HL-60 (cell line): ENCODE data around the gene FUT7.

Source experiments
- DNase-seq, 2 experiments: peaks; one replicate each; pipeline ENCODE4 v3.0.0-alpha.2; 2010 to 2020; ENCODE audit warnings: low read depth in 1 of 2, low spot score in 1 of 2
- H3K27ac ChIP-seq: fragments of 250-450 bp; sonication (Bioruptor Pico); replicated peaks from 2 replicates; pipeline ENCODE4 v1.5.1; 2020; ENCODE audit warnings: mild to moderate bottlenecking, moderate library complexity
- H3K27me3 ChIP-seq: fragments of 250-450 bp; sonication (Bioruptor Pico); 2 replicates; pipeline ENCODE4 v1.5.1; 2021; ENCODE audit warnings: mild to moderate bottlenecking, moderate library complexity; ENCODE audit not compliant: insufficient read depth, poor library complexity, severe bottlenecking
- H3K4me3 ChIP-seq: replicated peaks from 2 replicates; pipeline ENCODE4 v1.5.1; 2011; ENCODE audit warnings: mild to moderate bottlenecking, control low read depth, low read length; ENCODE audit not compliant: insufficient read depth
- GABPA ChIP-seq: IDR thresholded peaks from 2 replicates; pipeline ENCODE4 v1.6.1; 2012; ENCODE audit warnings: low read depth
- POLR2AphosphoS5 ChIP-seq: IDR thresholded peaks from 2 replicates; pipeline ENCODE4 v1.6.1; 2012; ENCODE audit warnings: low read depth
- SPI1 ChIP-seq: IDR thresholded peaks from 2 replicates; pipeline ENCODE4 v1.6.1; 2012; ENCODE audit warnings: low read depth, mild to moderate bottlenecking, borderline replicate concordance
- TF ChIP-seq, protein P1 (sequence below): IDR thresholded peaks from one replicate; pipeline ENCODE4 v1.5.1; 2011; ENCODE audit warnings: low read length, control low read depth, inconsistent platforms; ENCODE audit not compliant: insufficient read depth
- TF ChIP-seq, protein P2 (sequence below): IDR thresholded peaks from 2 replicates; pipeline ENCODE4 v1.6.1; 2012; ENCODE audit warnings: low read depth; ENCODE audit not compliant: insufficient replicate concordance

The FUT7 gene

DNA sequence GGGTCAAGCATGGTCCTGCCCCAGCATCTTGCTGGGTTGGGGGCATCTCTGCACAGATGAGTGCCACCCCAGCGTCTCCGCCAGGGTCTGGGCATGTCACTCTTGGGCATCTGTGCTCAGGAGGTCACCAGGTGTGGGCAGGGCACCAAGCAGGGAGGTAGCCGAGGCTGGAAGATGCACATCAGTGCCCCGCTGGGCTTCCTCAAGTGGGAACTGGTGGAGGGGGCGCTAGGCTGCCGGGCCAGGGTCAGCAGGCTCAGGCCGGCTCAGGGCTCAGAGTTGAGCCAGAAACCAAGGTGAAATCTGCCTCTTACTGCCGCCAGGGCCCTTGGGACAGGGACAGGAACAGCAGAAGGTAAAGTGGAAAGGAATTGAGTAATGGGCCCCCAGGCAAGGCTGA, 4.0 kb upstream of the FUT7 start:
- Histone ChIP-seq H3K4me3 (no peak overlapping the region), H3K27ac (no peak overlapping the region), H3K27me3 (no peaks in the 10 kb centered on the region)
- TF ChIP-seq GABPA (no peak), POLR2AphosphoS5 (0 out of 2 replicates have a peak, but pooled peaks have one; percentile 18)
- no peak for DNase-seq

DNA sequence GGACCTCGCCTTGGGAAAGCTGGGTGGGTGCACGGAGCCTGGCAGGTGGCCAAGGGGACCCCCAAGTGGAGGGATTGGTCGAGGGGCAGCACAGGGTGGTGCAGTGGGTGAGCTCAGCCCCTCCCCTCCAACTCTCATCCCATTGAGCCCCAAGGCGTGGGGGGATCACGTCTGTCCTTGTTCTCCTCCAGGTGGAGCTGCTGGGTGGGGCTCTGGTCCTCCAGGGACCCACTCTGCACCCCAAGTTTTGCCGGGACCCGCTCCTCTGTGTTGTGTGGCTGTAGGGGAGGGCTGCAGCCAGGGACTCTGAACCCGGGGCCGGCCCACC, 3.6 kb upstream of the FUT7 start:
- Histone ChIP-seq H3K27me3 (no peaks in the 10 kb centered on the region), H3K27ac (peak overlapping the region; percentile 84), H3K4me3 (peak overlapping the region; percentile 25)
- TF ChIP-seq, protein P1, sequence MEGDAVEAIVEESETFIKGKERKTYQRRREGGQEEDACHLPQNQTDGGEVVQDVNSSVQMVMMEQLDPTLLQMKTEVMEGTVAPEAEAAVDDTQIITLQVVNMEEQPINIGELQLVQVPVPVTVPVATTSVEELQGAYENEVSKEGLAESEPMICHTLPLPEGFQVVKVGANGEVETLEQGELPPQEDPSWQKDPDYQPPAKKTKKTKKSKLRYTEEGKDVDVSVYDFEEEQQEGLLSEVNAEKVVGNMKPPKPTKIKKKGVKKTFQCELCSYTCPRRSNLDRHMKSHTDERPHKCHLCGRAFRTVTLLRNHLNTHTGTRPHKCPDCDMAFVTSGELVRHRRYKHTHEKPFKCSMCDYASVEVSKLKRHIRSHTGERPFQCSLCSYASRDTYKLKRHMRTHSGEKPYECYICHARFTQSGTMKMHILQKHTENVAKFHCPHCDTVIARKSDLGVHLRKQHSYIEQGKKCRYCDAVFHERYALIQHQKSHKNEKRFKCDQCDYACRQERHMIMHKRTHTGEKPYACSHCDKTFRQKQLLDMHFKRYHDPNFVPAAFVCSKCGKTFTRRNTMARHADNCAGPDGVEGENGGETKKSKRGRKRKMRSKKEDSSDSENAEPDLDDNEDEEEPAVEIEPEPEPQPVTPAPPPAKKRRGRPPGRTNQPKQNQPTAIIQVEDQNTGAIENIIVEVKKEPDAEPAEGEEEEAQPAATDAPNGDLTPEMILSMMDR = no peak
- TF ChIP-seq GABPA (no peak), POLR2AphosphoS5 (no peak), SPI1 (no peak)
- TF ChIP-seq, protein P2, sequence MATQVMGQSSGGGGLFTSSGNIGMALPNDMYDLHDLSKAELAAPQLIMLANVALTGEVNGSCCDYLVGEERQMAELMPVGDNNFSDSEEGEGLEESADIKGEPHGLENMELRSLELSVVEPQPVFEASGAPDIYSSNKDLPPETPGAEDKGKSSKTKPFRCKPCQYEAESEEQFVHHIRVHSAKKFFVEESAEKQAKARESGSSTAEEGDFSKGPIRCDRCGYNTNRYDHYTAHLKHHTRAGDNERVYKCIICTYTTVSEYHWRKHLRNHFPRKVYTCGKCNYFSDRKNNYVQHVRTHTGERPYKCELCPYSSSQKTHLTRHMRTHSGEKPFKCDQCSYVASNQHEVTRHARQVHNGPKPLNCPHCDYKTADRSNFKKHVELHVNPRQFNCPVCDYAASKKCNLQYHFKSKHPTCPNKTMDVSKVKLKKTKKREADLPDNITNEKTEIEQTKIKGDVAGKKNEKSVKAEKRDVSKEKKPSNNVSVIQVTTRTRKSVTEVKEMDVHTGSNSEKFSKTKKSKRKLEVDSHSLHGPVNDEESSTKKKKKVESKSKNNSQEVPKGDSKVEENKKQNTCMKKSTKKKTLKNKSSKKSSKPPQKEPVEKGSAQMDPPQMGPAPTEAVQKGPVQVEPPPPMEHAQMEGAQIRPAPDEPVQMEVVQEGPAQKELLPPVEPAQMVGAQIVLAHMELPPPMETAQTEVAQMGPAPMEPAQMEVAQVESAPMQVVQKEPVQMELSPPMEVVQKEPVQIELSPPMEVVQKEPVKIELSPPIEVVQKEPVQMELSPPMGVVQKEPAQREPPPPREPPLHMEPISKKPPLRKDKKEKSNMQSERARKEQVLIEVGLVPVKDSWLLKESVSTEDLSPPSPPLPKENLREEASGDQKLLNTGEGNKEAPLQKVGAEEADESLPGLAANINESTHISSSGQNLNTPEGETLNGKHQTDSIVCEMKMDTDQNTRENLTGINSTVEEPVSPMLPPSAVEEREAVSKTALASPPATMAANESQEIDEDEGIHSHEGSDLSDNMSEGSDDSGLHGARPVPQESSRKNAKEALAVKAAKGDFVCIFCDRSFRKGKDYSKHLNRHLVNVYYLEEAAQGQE = no peak
- no peak for DNase-seq

DNA sequence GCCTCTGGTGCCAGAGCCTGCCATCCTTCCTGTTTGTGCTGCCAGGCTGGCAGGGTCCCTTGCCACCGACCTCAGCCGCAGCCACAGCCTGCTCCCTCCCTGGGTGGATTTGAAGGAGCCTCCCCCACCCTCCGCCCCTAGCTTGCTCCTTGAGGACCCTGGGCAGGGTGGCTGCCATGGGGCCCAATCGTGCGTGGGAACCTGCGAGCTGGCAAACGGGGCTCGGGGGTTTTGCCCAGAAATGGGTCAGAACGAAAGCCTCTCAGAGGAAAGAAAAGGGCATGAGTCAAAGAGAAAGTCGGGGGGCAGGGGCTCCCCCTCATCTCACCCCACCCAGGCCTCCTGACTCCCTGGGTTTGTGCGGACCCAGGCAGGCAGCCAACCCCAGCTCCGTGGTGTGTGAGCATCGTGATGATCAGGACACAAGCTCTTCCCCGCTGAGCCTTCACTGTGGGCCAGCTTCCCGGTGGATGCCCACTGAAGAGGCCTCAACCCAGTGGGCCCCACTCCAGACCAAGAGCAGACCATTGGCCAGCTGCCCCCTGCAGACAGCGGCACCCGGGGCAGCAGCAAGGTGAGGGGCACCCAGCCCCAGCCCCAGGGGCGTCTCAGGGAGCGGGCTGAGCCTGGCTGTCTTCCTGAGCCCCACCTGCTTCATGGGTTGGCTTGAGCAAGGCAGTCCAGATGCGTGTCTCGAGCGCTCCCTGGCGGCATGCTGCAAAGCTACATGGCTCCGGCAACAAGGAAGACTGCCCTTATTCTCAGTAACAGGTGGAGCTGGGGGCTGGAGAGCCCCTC, 3.0 kb upstream of the FUT7 start:
- peak overlapping the region; percentile 88 for H3K4me3 ChIP-seq

More for the DNA sequence above, 3.0 kb upstream of the FUT7 start:
- DNase-seq = peak; percentile 82 to 93
- peak; percentile 47; the same call in 1 of the 2 replicates for TF ChIP-seq POLR2AphosphoS5
- TF ChIP-seq, protein P1 = peak; percentile 81
- TF ChIP-seq, protein P2 = no peak
- no peak for TF ChIP-seq SPI1
- TF ChIP-seq GABPA = no peak
- H3K27me3 ChIP-seq = no peaks in the 10 kb centered on the region
- peak overlapping the region; percentile 84 for H3K27ac ChIP-seq
